ENCODE results near the gene EGLN2. TPM values are rescaled to one million over a fixed set of nuclear protein-coding genes. Genes with fewer than 3 reads are reported as not detected.
"Not testable (repeated sequence)": the region's sequence is repeated elsewhere in the genome, so short reads cannot be mapped to it uniquely, and the experiment has no call there.

EGLN2 gene
- total and polyA plus RNA-seq, 2 donors (not counting 3 experiments of a cell fraction or from before 2014, with no cell fraction given), result 118 to 152 TPM

DNA sequence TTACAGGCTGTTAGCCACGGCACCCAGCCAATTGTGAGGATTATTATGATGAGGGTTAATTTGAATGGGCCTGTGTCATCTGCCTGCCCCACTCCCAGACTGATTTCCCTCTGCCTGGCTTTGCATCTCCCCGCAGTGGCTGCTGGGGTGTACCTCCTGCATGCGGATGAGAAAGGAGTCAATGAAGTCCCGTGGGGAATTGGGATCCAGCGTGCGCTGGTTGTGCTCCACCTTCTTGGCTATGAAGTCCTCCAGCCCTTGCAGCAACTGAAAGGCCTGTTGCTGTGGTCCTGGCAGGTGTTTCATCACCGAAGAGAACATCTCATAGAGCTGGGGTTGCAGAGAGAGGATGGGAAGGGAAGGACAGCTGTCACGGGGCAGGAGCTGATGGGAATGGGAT is 47.7 kb downstream of the EGLN2 start:
- H4K20me1 ChIP-seq (replicated peaks; ENCODE audit: control insufficient read depth, extremely low read depth, insufficient read depth, low read length); BruUV-seq (replicated peaks); dilution Hi-C loops (cut with MboI; ENCODE audit: extremely low pct_ligation_motif_present, low sequenced_read_pairs); H3K79me2 ChIP-seq (ENCODE audit: control insufficient read depth, insufficient read depth, low read length); H2AFZ ChIP-seq (ENCODE audit: low read depth, low read length); H3K4me3 ChIP-seq (replicated peaks in 1 of 3; ENCODE audit: insufficient read depth in 1 of 3, low read depth in 1 of 3, low read length in 3 of 3); H3K4me2 ChIP-seq (ENCODE audit: insufficient read depth, low read length); POLR2A ChIA-PET; H3K36me3 ChIP-seq (ENCODE audit: control insufficient read depth in 2 of 2, extremely low read depth in 1 of 2, insufficient read depth in 2 of 2, low read length in 2 of 2); intact Hi-C loops (cut with micrococcal nuclease); FAIRE-seq; H3K27me3 ChIP-seq (ENCODE audit: control insufficient read depth in 2 of 2, insufficient read depth in 2 of 2, low read length in 2 of 2); H3K9me1 ChIP-seq (replicated peaks; ENCODE audit: control insufficient read depth, extremely low read depth, insufficient read depth, low read length); H3K27ac ChIP-seq (ENCODE audit: insufficient read depth, low read depth, low read length); CTCF ChIA-PET; H3K9me3 ChIP-seq (replicated peaks; ENCODE audit: control insufficient read depth, insufficient read depth, low read length); DNase-seq (ENCODE audit: low read depth, low spot score); H3K4me1 ChIP-seq (ENCODE audit: control insufficient read depth, extremely low read depth, insufficient read depth, low read length); H3K9ac ChIP-seq (replicated peaks; ENCODE audit: extremely low read depth, insufficient read depth, low read length): not testable (repeated sequence)

DNA sequence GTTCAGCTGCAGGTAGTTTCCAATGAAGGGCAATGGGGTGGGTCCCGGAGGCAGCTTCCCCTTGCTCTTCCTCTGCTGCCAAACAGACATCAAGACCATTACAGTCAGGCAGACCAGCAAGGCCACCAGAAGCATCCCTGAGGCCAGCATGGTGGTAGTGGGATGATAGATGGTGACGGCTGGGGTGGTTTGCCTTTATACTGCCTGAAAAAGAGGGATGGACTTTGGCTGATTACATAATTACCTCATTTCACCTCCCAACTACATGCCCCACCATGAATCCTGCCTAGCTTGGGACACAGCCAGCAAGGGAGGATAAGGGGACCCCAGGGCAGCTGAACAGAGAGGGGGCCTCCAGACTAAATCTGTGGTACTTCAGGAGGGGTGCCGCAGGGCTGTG is 51.3 kb downstream of the EGLN2 start, which contains the start of gene CYP2A6:
Gene CYP2A6 (minus strand): TSS at position 171 of the 400 bp plus-strand sequence. CDS start 21 bp downstream, at position 150.
- H3K79me2 ChIP-seq (ENCODE audit: control insufficient read depth, insufficient read depth, low read length); POLR2A ChIA-PET; H3K4me1 ChIP-seq (ENCODE audit: control insufficient read depth, extremely low read depth, insufficient read depth, low read length); H3K27me3 ChIP-seq (ENCODE audit: control insufficient read depth in 2 of 2, insufficient read depth in 2 of 2, low read length in 2 of 2); H3K9me1 ChIP-seq (replicated peaks; ENCODE audit: control insufficient read depth, extremely low read depth, insufficient read depth, low read length); H2AFZ ChIP-seq (ENCODE audit: low read depth, low read length); CTCF ChIA-PET; H3K4me3 ChIP-seq (replicated peaks in 1 of 3; ENCODE audit: insufficient read depth in 1 of 3, low read depth in 1 of 3, low read length in 3 of 3); dilution Hi-C loops (cut with MboI; ENCODE audit: extremely low pct_ligation_motif_present, low sequenced_read_pairs); BruUV-seq (replicated peaks); intact Hi-C loops (cut with micrococcal nuclease); H3K9ac ChIP-seq (replicated peaks; ENCODE audit: extremely low read depth, insufficient read depth, low read length); H3K27ac ChIP-seq (ENCODE audit: insufficient read depth, low read depth, low read length); H3K9me3 ChIP-seq (replicated peaks; ENCODE audit: control insufficient read depth, insufficient read depth, low read length); H4K20me1 ChIP-seq (replicated peaks; ENCODE audit: control insufficient read depth, extremely low read depth, insufficient read depth, low read length); H3K4me2 ChIP-seq (ENCODE audit: insufficient read depth, low read length); H3K36me3 ChIP-seq (ENCODE audit: control insufficient read depth in 2 of 2, extremely low read depth in 1 of 2, insufficient read depth in 2 of 2, low read length in 2 of 2); DNase-seq (ENCODE audit: low read depth, low spot score); FAIRE-seq: not testable (repeated sequence)

GRCh38 chr19:40852467-40853152 is 53.6 kb downstream of the EGLN2 start:
- H3K27me3 ChIP-seq (ENCODE audit: control insufficient read depth in 2 of 2, insufficient read depth in 2 of 2, low read length in 2 of 2); H3K4me2 ChIP-seq (ENCODE audit: insufficient read depth, low read length); H3K36me3 ChIP-seq (ENCODE audit: control insufficient read depth in 2 of 2, extremely low read depth in 1 of 2, insufficient read depth in 2 of 2, low read length in 2 of 2); DNase-seq (ENCODE audit: low read depth, low spot score); H3K9ac ChIP-seq (replicated peaks; ENCODE audit: extremely low read depth, insufficient read depth, low read length); dilution Hi-C loops (cut with MboI; ENCODE audit: extremely low pct_ligation_motif_present, low sequenced_read_pairs); H3K4me3 ChIP-seq (replicated peaks in 1 of 3; ENCODE audit: insufficient read depth in 1 of 3, low read depth in 1 of 3, low read length in 3 of 3); intact Hi-C loops (cut with micrococcal nuclease); H3K9me1 ChIP-seq (replicated peaks; ENCODE audit: control insufficient read depth, extremely low read depth, insufficient read depth, low read length); BruUV-seq (replicated peaks); FAIRE-seq; H3K4me1 ChIP-seq (ENCODE audit: control insufficient read depth, extremely low read depth, insufficient read depth, low read length); H4K20me1 ChIP-seq (replicated peaks; ENCODE audit: control insufficient read depth, extremely low read depth, insufficient read depth, low read length); H2AFZ ChIP-seq (ENCODE audit: low read depth, low read length); H3K27ac ChIP-seq (ENCODE audit: insufficient read depth, low read depth, low read length); H3K79me2 ChIP-seq (ENCODE audit: control insufficient read depth, insufficient read depth, low read length); POLR2A ChIA-PET; H3K9me3 ChIP-seq (replicated peaks; ENCODE audit: control insufficient read depth, insufficient read depth, low read length); CTCF ChIA-PET: not testable (repeated sequence)

Other genes with a start within 250 kb of the EGLN2 start
- 100 and 106 TPM in 2 replicates for gene SHKBP1, start 222.3 kb upstream of the EGLN2 start, total RNA-seq
- 113 and 171 TPM in 2 replicates for gene SHKBP1, start 222.3 kb upstream of the EGLN2 start, polyA plus RNA-seq
- gene LTBP4, start 197.8 kb upstream of the EGLN2 start, total RNA-seq, result 38.0 and 67.4 TPM in 2 replicates
- 25.9 and 31.4 TPM in 2 replicates for gene LTBP4, start 197.8 kb upstream of the EGLN2 start, polyA plus RNA-seq
- 46.7 and 47.4 TPM in 2 replicates for gene NUMBL, start 108.5 kb upstream of the EGLN2 start, total RNA-seq
- 21.5 and 31.5 TPM in 2 replicates for gene NUMBL, start 108.5 kb upstream of the EGLN2 start, polyA plus RNA-seq
- gene COQ8B, start 82.3 kb upstream of the EGLN2 start, total RNA-seq, result 15.3 and 19.2 TPM in 2 replicates
- 16.2 and 21.5 TPM in 2 replicates for gene COQ8B, start 82.3 kb upstream of the EGLN2 start, polyA plus RNA-seq
- 16.1 and 16.9 TPM in 2 replicates for gene ITPKC, start 82.1 kb upstream of the EGLN2 start, total RNA-seq
- 7.2 and 7.3 TPM in 2 replicates for gene ITPKC, start 82.1 kb upstream of the EGLN2 start, polyA plus RNA-seq
- 7.7 and 9.1 TPM in 2 replicates for gene ACTMAP, start 48.7 kb upstream of the EGLN2 start, total RNA-seq
- 5.2 and 5.3 TPM in 2 replicates for gene ACTMAP, start 48.7 kb upstream of the EGLN2 start, polyA plus RNA-seq
- gene SNRPA, start 48.0 kb upstream of the EGLN2 start, total RNA-seq, result 131 and 139 TPM in 2 replicates
- gene SNRPA, start 48.0 kb upstream of the EGLN2 start, polyA plus RNA-seq, result 84.6 and 109 TPM in 2 replicates
- not detected in 2 replicates for gene MIA, start 23.7 kb upstream of the EGLN2 start, total RNA-seq
- gene MIA, start 23.7 kb upstream of the EGLN2 start, polyA plus RNA-seq, result 0.32 TPM in 1 of 2 replicates, not detected in the other
- 31.4 and 33.6 TPM in 2 replicates for gene RAB4B, start 20.9 kb upstream of the EGLN2 start, total RNA-seq
- 61.0 and 65.8 TPM in 2 replicates for gene RAB4B, start 20.9 kb upstream of the EGLN2 start, polyA plus RNA-seq
- gene CYP2A6, start 51.3 kb downstream of the EGLN2 start, total RNA-seq, result not detected in 2 replicates
- gene CYP2A6, start 51.3 kb downstream of the EGLN2 start, polyA plus RNA-seq, result not detected in 2 replicates
- not detected in 2 replicates for gene CYP2A7, start 83.0 kb downstream of the EGLN2 start, total RNA-seq
- not detected in 2 replicates for gene CYP2A7, start 83.0 kb downstream of the EGLN2 start, polyA plus RNA-seq
- not detected in 2 replicates for gene CYP2B6, start 192.1 kb downstream of the EGLN2 start, total RNA-seq
- gene CYP2B6, start 192.1 kb downstream of the EGLN2 start, polyA plus RNA-seq, result not detected in 2 replicates

Data from endothelial cell of umbilical vein (primary cell).